Subcutaneous abdominal adipose tissue (tissue), 5 donors: Measurements from ENCODE around the gene TENT5C.

ENCODE experiments used
- H3K27ac ChIP-seq: one replicate; pipeline ENCODE4 v1.7.0; 2013; ENCODE audit warnings: low read depth, mild to moderate bottlenecking, inconsistent platforms, low read length, moderate library complexity
- H3K27me3 ChIP-seq, 5 donors: one replicate each; pipeline ENCODE4 v1.7.0; 2013; ENCODE audit warnings: low read length in 5 of 5, inconsistent platforms in 1 of 5; ENCODE audit not compliant: control insufficient read depth in 5 of 5, insufficient read depth in 4 of 5
- H3K36me3 ChIP-seq, 5 donors: one replicate each; pipeline ENCODE4 v1.7.0; 2013; ENCODE audit warnings: low read length in 5 of 5; ENCODE audit not compliant: control insufficient read depth in 5 of 5, insufficient read depth in 5 of 5
- H3K4me1 ChIP-seq, 5 donors: one replicate each; pipeline ENCODE4 v1.7.0; 2013; ENCODE audit warnings: low read length in 5 of 5, mild to moderate bottlenecking in 3 of 5, moderate library complexity in 1 of 5; ENCODE audit not compliant: control insufficient read depth in 5 of 5, insufficient read depth in 5 of 5
- H3K4me3 ChIP-seq, 5 donors: one replicate each; pipeline ENCODE4 v1.7.0; 2013; ENCODE audit warnings: low read length in 5 of 5, low read depth in 1 of 5
- H3K9ac ChIP-seq, 5 donors: one replicate each; pipeline ENCODE4 v1.7.0; 2013; ENCODE audit warnings: low read length in 5 of 5, mild to moderate bottlenecking in 4 of 5, moderate library complexity in 3 of 5
- H3K9me3 ChIP-seq, 5 donors: one replicate each; pipeline ENCODE4 v1.7.0; 2013; ENCODE audit warnings: low read length in 5 of 5; ENCODE audit not compliant: control insufficient read depth in 5 of 5
- donor health status: healthy.
- donor health status: healthy.
- donor health status: healthy.
- donor health status: healthy.
- donor health status: healthy.

The TENT5C gene

DNA sequence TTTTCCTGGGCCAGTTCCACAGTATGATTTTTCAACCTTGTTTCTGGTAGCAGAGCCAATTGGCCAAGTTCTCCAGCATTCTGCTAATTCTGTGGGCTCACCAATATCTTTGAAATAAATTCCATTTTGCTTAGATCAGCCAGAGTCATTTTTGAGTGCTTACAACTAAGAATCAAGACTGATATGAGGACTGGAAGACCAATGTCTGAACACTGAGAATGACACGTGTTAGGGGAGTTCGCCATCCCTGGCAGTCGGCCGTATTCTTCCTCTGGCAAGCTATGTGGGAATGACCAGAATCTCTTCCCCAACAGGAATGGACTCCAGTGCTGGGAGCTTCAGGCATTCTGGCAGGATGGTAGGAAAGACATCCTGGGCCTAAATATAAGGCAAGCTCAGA lies 4.9 kb upstream of the TENT5C start:
- Histone ChIP-seq H3K4me3 (no peak overlapping the region), H3K27ac (no peak overlapping the region)

DNA sequence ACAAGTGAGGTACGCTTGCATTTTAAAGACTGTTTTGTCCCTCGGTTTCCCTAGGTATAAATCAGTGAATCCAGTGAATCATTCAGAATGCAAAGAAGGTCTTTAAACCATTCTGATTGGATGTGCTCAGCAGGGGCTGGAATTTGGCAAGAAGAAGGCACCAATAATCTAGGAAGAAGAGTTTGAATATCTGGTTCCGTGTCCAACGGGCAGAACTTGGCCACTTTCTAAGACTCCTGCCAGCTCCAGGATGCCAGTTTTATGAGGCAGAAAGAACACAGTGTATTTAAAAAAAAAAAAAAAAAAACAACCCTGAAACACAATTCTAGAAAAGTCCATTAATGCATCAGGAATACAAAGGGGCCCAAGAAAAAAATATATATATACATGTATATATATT lies 3.0 kb upstream of the TENT5C start:
- peaks cover 0 to 25% (median 25%) of the 10 kb centered on the region in 5 donors for H3K4me1 ChIP-seq
- no peak overlapping the region for H3K4me3 ChIP-seq
- no peaks in the 10 kb centered on the region for H3K27me3 ChIP-seq
- no peak overlapping the region for H3K27ac ChIP-seq
- H3K9me3 ChIP-seq = no peaks in the 10 kb centered on the region
- H3K36me3 ChIP-seq = no peaks in the 10 kb centered on the region
- no peak overlapping the region for H3K9ac ChIP-seq

More for the DNA sequence above, 4.9 kb upstream of the TENT5C start:
- no peaks in the 10 kb centered on the region for H3K9me3 ChIP-seq
- H3K36me3 ChIP-seq = no peaks in the 10 kb centered on the region
- H3K4me1 ChIP-seq = peaks cover 0 to 11% (median 9%) of the 10 kb centered on the region in 5 donors
- H3K9ac ChIP-seq = no peak overlapping the region
- H3K27me3 ChIP-seq = peaks cover 0 to 3% (median 0%) of the 10 kb centered on the region in 5 donors

DNA sequence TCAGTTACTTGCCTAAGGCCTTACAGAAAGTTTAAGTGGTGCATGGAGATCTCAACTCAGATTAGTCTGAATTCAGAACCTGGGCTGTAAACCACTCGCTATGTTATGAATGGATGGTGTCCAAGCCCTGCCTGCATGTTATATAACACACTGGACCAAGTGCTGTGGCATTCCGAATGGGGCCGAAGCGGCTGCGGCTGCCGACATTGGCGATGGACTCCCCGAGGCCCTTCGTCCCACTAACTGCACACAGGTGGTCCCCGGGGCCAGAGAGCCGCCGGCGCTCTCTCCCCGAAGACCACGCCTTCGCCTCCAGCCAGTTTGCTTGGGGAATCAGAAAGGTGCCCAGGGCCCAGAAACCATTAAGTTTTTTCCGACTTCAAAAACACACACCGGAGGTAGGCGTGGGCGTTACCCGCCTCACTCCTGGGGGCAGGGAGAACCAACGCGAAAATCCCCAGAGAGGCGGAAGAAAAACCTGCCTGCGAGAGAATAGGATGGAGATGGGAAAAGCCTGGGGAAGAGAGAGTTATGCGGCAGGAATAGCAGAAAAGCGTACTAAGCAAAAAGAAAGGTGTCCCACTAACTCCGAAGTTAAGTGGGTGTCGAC lies 579 bp upstream of the TENT5C start:
- Histone ChIP-seq H3K36me3 (no peaks in the 10 kb centered on the region), H3K9me3 (no peaks in the 10 kb centered on the region), H3K4me3 (peak overlapping the region; percentile 72 to 92 (median 81)), H3K4me1 (peaks cover 0 to 33% (median 30%) of the 10 kb centered on the region in 5 donors), H3K9ac (peak overlapping the region; percentile 49 to 84 (median 54)), H3K27ac (peak overlapping the region; percentile 74), H3K27me3 (no peaks in the 10 kb centered on the region)

DNA sequence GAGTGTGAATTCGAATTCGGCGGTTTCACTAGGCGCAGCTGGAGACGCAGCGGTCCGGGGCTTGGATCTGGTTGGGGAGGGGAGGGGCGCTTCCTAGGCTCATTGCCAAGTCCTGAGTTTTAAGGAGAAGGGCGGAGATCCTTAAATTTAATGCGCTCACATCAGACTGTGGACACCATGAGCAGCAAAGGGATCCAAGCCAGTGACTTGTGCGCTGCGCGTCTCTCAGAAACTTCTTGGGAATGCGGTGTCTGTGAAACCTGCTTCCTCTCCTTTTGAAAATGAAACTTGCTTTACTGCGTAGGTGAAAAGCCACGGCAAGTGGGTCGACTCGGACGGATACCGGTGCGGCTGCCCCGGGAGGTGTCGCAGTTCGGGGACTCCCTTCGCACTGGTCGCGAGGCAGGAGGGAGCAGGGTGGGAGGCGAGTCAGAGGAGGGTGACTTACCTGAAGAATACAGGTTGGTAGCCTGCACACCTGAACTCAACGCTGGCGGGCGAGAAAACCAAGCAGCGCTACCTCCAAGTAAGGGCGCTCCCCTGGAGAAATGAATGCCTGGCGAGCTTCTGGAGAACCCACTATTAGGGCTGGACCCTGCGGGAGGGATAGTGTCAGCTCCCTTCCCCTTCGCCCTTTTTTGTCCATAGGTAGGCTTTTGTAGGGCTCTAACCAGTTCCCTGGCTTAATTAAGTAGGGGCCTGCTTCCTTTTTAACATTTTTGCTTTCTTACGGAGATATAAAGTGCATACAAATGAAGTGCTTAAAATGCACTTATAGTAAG lies 992 bp downstream of the TENT5C start:
- peak overlapping the region; percentile 72 to 84 (median 81) for H3K4me3 ChIP-seq
- no peaks in the 10 kb centered on the region for H3K9me3 ChIP-seq
- H3K4me1 ChIP-seq = peaks cover 0 to 33% (median 30%) of the 10 kb centered on the region in 5 donors
- H3K36me3 ChIP-seq = no peaks in the 10 kb centered on the region
- no peaks in the 10 kb centered on the region for H3K27me3 ChIP-seq
- no peak overlapping the region for H3K27ac ChIP-seq
- peak overlapping the region in 3 of 5 donors; percentile 20 to 61 (median 47) for H3K9ac ChIP-seq

DNA sequence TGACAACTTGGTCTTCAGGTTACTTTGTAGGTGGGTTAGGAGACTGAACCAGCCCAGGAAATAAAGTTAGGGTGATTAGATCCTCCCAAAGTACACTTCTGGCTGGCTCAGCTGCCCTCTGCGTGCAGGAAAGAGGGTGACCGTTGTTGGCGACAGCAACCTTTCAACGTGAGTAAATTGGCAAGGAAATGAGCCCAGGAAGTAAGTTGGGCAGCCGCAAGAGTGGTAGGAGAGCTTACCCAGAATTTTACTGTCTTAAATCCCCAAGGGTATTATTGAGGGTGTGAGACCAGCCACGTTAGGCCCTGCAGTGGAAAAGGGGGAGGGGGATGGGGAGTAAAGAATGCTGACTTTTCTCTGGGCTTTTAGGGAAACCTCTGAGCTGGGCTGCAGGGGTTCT lies 1.6 kb downstream of the TENT5C start:
- Histone ChIP-seq H3K9me3 (no peaks in the 10 kb centered on the region), H3K4me1 (peaks cover 0 to 33% (median 30%) of the 10 kb centered on the region in 5 donors), H3K4me3 (peak overlapping the region in 3 of 5 donors; percentile 72 to 84 (median 81)), H3K9ac (no peak overlapping the region), H3K36me3 (no peaks in the 10 kb centered on the region), H3K27me3 (no peaks in the 10 kb centered on the region), H3K27ac (no peak overlapping the region)

DNA sequence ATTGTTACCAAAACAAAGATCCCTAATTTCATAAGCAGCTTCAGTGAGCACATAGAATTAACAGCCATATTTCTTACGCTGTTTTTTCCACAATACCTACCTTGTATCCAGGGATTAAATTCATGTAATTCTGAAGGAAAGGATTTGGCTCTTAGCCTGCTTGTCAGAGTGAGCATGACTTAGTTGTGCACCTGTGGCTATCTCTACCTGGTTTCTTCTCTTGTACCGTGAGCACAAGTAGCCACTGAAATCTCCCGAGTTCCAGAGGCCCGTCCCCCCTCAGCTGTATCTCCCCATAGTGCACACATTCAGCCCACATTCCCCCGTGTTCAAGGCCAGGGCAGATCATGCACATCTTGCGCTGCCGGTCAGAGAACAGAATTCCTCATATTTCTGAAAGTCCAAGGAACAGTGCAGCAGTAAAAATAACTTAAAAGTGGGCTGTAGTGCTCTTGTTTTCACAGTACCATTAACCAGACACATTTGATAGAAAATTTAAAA lies 2.3 kb downstream of the TENT5C start:
- H3K27ac ChIP-seq = no peak overlapping the region
- no peaks in the 10 kb centered on the region for H3K27me3 ChIP-seq
- no peak overlapping the region for H3K9ac ChIP-seq
- peaks cover 0 to 35% (median 31%) of the 10 kb centered on the region in 5 donors for H3K4me1 ChIP-seq
- no peak overlapping the region for H3K4me3 ChIP-seq
- no peaks in the 10 kb centered on the region for H3K9me3 ChIP-seq
- no peaks in the 10 kb centered on the region for H3K36me3 ChIP-seq

DNA sequence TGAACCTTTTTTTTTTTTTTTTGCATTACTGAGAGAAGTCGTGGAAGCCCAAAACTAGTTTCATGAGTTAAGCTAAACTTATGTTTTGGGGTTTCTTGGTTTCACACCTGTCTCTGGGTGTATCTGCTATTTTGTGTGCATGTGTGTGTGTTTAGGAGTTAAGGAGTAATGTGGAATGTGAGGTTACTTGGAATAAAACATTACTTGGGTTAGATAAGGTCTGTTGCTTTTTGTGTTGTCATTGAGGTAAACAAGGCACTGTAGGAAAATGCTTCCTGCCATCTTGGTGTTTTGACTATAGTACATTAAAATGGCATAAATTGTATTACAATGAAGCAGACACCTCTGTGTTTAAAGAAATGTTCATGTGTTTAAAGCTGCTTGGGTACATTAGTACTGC lies 2.9 kb downstream of the TENT5C start:
- peaks cover 0 to 35% (median 31%) of the 10 kb centered on the region in 5 donors for H3K4me1 ChIP-seq
- H3K9me3 ChIP-seq = no peaks in the 10 kb centered on the region
- H3K36me3 ChIP-seq = no peaks in the 10 kb centered on the region
- no peak overlapping the region for H3K27ac ChIP-seq
- no peak overlapping the region for H3K4me3 ChIP-seq
- no peak overlapping the region for H3K9ac ChIP-seq
- no peaks in the 10 kb centered on the region for H3K27me3 ChIP-seq

DNA sequence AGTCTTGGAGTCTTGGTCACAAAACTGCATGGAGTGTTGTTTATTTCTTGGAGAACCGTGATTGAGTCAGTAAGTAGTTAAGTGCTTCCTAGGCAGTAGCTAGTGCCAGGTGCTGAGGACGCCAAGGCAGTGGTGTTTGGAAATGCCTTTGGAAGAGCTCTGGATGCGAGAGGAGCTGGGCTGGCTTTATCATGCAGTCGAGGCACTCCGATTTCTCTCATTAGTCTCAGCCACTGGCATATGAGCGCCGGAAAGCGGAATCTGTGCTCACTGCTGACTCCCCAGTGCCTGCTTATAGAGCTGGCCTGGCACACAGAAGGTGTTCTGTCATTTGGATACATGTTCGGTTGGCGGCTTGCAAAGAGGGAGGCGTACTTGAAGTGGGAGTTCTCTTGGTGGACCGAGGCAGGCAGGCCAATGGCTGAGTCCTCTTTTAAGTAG lies 3.6 kb downstream of the TENT5C start:
- H3K27me3 ChIP-seq = no peaks in the 10 kb centered on the region
- H3K4me3 ChIP-seq = no peak overlapping the region
- no peak overlapping the region for H3K27ac ChIP-seq
- H3K9me3 ChIP-seq = no peaks in the 10 kb centered on the region
- no peak overlapping the region for H3K9ac ChIP-seq
- H3K4me1 ChIP-seq = peaks cover 0 to 35% (median 31%) of the 10 kb centered on the region in 5 donors
- H3K36me3 ChIP-seq = no peaks in the 10 kb centered on the region

DNA sequence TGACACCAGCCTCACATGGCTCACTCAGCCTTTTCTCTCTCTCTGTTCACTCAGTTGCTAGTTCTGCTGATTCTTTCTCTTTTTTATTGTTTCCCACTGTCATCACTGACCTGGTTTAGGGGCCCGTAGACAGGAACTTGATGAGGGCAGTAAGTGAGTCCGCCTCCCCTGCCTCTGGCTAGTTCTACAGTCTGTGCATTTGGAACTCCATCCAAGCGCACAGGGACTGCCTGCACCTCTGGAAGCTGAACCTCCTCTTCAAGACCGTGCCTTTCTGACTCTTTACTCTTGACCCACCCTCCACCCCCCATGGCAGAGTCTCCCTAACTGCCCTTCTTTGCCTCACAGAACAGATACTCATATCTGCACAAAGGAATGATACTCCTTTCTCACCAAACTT lies 4.2 kb downstream of the TENT5C start:
- Histone ChIP-seq H3K27me3 (no peaks in the 10 kb centered on the region), H3K9me3 (no peaks in the 10 kb centered on the region), H3K4me3 (no peak overlapping the region), H3K36me3 (no peaks in the 10 kb centered on the region), H3K27ac (no peak overlapping the region), H3K9ac (no peak overlapping the region), H3K4me1 (peaks cover 0 to 33% (median 28%) of the 10 kb centered on the region in 5 donors)

DNA sequence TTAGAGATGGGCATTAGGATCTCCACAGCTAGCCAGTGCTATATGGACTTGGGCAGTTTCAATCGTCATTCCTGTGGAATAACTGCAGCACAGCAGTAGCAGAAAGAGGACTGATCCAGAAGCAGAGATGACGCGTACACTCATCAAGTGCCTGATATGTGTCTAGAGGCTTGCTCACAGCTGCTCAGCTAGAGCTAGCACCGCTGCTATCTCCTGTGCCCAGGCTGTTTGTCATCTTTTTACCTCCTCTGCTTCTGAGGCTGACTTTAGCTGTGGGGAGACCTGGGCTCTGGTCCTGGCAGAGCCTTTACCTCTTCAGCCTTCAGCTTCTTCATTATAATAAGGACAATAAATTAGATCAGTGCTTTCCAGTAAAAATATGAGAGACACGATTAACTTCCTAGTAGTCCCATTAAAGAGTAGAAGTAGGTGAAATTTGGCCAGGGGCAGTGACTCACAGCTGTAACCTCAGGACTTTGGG lies 5.3 kb downstream of the TENT5C start:
- no peak overlapping the region for H3K9ac ChIP-seq
- no peak overlapping the region for H3K4me3 ChIP-seq
- no peaks in the 10 kb centered on the region for H3K9me3 ChIP-seq
- H3K36me3 ChIP-seq = no peaks in the 10 kb centered on the region
- H3K27me3 ChIP-seq = no peaks in the 10 kb centered on the region
- no peak overlapping the region for H3K27ac ChIP-seq
- H3K4me1 ChIP-seq = peaks cover 0 to 23% (median 20%) of the 10 kb centered on the region in 5 donors
